ENCODE results near the gene SLX4. TPM values are rescaled to one million over a fixed set of nuclear protein-coding genes. Genes with fewer than 3 reads are reported as not detected.

SLX4 gene
- total RNA-seq, 4 donors from 2014 or later = 1.2 to 6.2 (median 4.8) TPM

DNA sequence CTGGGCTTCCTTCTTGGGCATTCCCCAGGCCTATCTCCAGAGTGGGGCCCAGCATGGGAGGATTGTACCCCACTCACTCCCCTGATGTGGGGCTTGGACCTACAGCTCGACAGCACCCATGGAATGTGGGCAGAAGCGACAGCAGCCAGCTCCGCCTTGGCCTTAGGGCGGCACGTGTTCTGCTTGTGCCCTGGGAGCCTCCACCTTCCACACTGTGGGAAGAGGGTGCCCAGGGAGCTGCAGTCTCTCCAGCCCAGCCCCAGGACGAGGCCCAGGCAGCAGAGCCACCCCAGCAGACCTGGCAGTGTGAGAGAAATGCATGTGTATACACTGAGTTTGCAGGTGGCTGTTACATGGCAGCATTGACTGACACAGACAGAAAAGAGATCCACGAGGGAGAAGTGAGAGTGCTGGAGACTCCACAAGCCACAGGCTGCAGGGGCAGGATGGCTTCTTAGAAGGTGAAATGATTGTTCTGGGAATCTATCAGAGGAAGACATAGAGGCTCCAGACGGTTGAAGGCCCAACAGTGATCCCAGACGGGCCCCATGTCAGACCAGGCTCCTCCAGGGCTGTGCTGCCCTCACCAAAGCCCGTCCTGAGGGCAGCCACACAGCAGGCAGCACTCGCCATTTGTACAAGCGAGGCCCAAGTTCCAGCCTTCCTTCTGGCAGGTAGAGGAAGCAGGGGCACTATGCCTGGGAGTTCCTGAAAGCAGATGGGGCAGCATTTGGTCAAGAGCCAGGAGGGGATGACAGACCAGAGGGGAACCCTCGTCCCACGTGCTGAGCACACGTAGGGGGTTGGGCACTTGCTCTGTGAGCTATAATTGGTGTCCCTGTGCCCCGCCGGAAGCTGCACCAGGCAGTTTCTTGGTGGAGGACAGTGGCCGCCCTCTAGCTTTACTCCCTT, 40.3 kb upstream of the SLX4 start:
- TF ChIP-seq POLR2A (IDR thresholded peaks at IDR 0.05) (no peak), CTCF (IDR thresholded peaks at IDR 0.05) (no peak)
- no peaks in the 10 kb centered on the region for H3K9me3 ChIP-seq
- no peak overlapping the region for H3K27ac ChIP-seq
- intact Hi-C loops (cut with DNase I; ENCODE audit: low total_unique reads) = no loop called here
- no peak for DNase-seq
- H3K27me3 ChIP-seq = no peaks in the 10 kb centered on the region
- H3K36me3 ChIP-seq = no peaks in the 10 kb centered on the region
- H3K4me1 ChIP-seq = no peaks in the 10 kb centered on the region
- H3K4me3 ChIP-seq = no peak overlapping the region

DNA sequence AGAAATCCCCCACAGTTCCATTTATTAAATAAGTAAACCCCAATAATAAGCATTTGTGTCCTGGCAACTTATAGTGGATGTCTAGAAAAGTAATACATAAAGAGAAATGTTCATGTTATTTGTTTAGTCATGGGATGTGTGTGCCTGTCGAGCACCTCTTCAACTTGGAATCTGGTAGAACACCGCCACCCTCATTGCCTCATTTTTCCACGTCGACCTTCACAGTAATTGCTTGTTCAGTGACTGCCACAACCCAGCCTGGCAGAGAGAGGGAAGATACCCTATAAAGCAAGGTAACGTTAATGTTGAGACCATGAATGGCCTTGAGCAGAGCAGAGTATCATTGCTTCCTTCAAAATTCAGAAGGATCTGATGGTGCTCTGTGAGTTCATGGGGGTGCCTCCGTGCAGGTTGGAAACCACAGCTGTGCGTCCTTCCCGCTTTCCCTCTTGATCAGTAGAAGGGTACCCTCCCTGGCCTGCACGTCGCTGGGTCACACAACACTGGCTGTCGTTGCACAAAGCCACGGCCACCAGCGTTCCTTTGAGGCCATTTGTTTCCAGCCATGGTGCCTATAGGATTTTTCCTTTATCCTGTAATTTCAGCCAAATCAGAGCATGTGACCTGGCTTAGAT, 39.3 kb upstream of the SLX4 start:
- Histone ChIP-seq H3K27ac (no peak overlapping the region), H3K36me3 (no peaks in the 10 kb centered on the region), H3K9me3 (no peaks in the 10 kb centered on the region), H3K27me3 (no peaks in the 10 kb centered on the region), H3K4me1 (no peaks in the 10 kb centered on the region), H3K4me3 (no peak overlapping the region)
- DNase-seq = no peak
- TF ChIP-seq POLR2A (IDR thresholded peaks at IDR 0.05) (no peak), CTCF (IDR thresholded peaks at IDR 0.05) (no peak)
- intact Hi-C loops (cut with DNase I; ENCODE audit: low total_unique reads) = no loop called here

GRCh38 chr16:3646348-3646920, 35.0 kb upstream of the SLX4 start:
- H3K27ac ChIP-seq = no peak overlapping the region
- TF ChIP-seq POLR2A (IDR thresholded peaks at IDR 0.05) (no peak), CTCF (IDR thresholded peaks at IDR 0.05) (no peak)
- no peaks in the 10 kb centered on the region for H3K4me1 ChIP-seq
- H3K36me3 ChIP-seq = no peaks in the 10 kb centered on the region
- DNase-seq = no peak
- H3K27me3 ChIP-seq = no peaks in the 10 kb centered on the region
- no peak overlapping the region for H3K4me3 ChIP-seq
- no peaks in the 10 kb centered on the region for H3K9me3 ChIP-seq
- intact Hi-C loops (cut with DNase I; ENCODE audit: low total_unique reads) = no loop called here

- no peak for DNase-seq
- intact Hi-C loops (cut with DNase I; ENCODE audit: low total_unique reads) = no loop called here
- Histone ChIP-seq H3K9me3 (no peaks in the 10 kb centered on the region), H3K36me3 (no peaks in the 10 kb centered on the region), H3K4me3 (no peak overlapping the region), H3K27ac (no peak overlapping the region), H3K4me1 (no peaks in the 10 kb centered on the region), H3K27me3 (no peaks in the 10 kb centered on the region)
- TF ChIP-seq CTCF (IDR thresholded peaks at IDR 0.05) (no peak), POLR2A (IDR thresholded peaks at IDR 0.05) (no peak)
Measured at GRCh38 chr16:3645504-3646347, 34.3 kb upstream of the SLX4 start.
